ENCODE data around the gene BCL7C.

BCL7C gene

GRCh38 chr16:30844346-30844670 lies 49.6 kb downstream of the BCL7C start:
- no peak for TF ChIP-seq EZH2phosphoT487 (IDR thresholded peaks at IDR 0.05; ENCODE audit: borderline replicate concordance, low read length)
- no peak for TF ChIP-seq CTCF (IDR thresholded peaks at IDR 0.05; ENCODE audit: low read depth, low read length, poor library complexity, severe bottlenecking)
- Histone ChIP-seq H3K79me2 (ENCODE audit: control insufficient read depth, low read length) (no peaks in the 10 kb centered on the region), H3F3A (ENCODE audit: control insufficient read depth, insufficient read depth) (no peaks in the 10 kb centered on the region), H3K4me1 (ENCODE audit: control insufficient read depth, low read length) (peaks cover 6% of the 10 kb centered on the region), H3K9me2 (replicated peaks; ENCODE audit: control insufficient read depth, low read length) (no peaks in the 10 kb centered on the region), H3K4me3 (ENCODE audit: low read length) (no peak overlapping the region), H3K36me3 (ENCODE audit: control insufficient read depth, low read length) (no peaks in the 10 kb centered on the region), H3K4me2 (ENCODE audit: low read length) (no peak overlapping the region), H3K9me3 (ENCODE audit: control insufficient read depth, insufficient read depth, low read length) (no peaks in the 10 kb centered on the region), H3K27ac (ENCODE audit: low read depth, low read length) (no peak overlapping the region), H3K27me3 (ENCODE audit: control insufficient read depth, low read length) (0 out of 2 replicates have a peak, but pooled peaks cover 3% of the 10 kb centered on the region), H4K20me1 (ENCODE audit: control insufficient read depth, insufficient read depth, low read depth, low read length) (no peaks in the 10 kb centered on the region)

DNA sequence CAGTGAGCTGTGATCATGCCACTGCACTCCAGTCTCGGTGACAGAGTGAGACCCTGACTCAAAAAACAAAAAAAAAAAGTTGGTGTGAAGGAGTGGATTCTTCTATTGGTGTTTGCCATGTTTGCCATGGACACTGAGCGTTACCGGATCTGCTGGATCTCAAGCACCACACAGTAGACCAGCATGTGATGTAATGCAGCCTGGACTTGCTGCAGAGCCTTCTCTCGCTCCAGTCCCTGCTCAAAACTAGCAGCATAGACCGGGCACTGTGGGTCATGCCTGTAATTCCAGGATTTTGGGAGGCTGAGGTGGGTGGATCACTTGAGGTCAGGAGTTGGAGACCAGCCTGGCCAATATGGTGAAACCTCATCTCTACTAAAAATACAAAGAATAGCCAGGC lies 50.4 kb downstream of the BCL7C start:
- Histone ChIP-seq H3F3A (ENCODE audit: control insufficient read depth, insufficient read depth) (no peaks in the 10 kb centered on the region), H3K4me2 (ENCODE audit: low read length) (no peak overlapping the region), H3K79me2 (ENCODE audit: control insufficient read depth, low read length) (no peaks in the 10 kb centered on the region), H3K36me3 (ENCODE audit: control insufficient read depth, low read length) (no peaks in the 10 kb centered on the region), H3K4me1 (ENCODE audit: control insufficient read depth, low read length) (peaks cover 6% of the 10 kb centered on the region), H3K27ac (ENCODE audit: low read depth, low read length) (no peak overlapping the region), H3K9me2 (replicated peaks; ENCODE audit: control insufficient read depth, low read length) (no peaks in the 10 kb centered on the region), H3K27me3 (ENCODE audit: control insufficient read depth, low read length) (0 out of 2 replicates have a peak, but pooled peaks cover 3% of the 10 kb centered on the region), H3K4me3 (ENCODE audit: low read length) (no peak overlapping the region), H3K9me3 (ENCODE audit: control insufficient read depth, insufficient read depth, low read length) (no peaks in the 10 kb centered on the region), H4K20me1 (ENCODE audit: control insufficient read depth, insufficient read depth, low read depth, low read length) (no peaks in the 10 kb centered on the region)
- TF ChIP-seq EZH2phosphoT487 (IDR thresholded peaks at IDR 0.05; ENCODE audit: borderline replicate concordance, low read length) (no peak), CTCF (IDR thresholded peaks at IDR 0.05; ENCODE audit: low read depth, low read length, poor library complexity, severe bottlenecking) (no peak)

DNA sequence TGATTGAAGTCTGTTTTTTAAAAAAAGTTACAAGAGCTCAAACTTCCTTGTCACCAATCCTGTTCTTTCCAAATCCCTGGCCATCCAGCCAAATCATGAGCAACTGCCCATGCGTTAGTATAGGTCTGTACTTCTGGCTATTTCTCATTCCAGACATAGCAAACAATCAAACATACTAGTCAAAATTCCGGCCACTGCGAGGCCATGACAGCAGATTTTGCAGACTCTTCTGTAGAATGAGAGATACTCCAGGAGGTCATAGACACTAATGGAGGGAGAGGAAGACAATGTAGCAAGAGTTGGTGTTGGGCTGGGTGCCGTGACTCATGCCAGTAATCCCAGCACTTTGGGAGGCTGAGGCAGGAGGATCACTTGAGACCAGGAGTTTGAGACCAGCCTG lies 50.9 kb downstream of the BCL7C start:
- no peak overlapping the region for H3K4me2 ChIP-seq (ENCODE audit: low read length)
- no peak overlapping the region for H3K4me3 ChIP-seq (ENCODE audit: low read length)
- no peaks in the 10 kb centered on the region for H3F3A ChIP-seq (ENCODE audit: control insufficient read depth, insufficient read depth)
- H3K9me2 ChIP-seq (replicated peaks; ENCODE audit: control insufficient read depth, low read length): no peaks in the 10 kb centered on the region
- no peaks in the 10 kb centered on the region for H3K36me3 ChIP-seq (ENCODE audit: control insufficient read depth, low read length)
- 0 out of 2 replicates have a peak, but pooled peaks cover 3% of the 10 kb centered on the region for H3K27me3 ChIP-seq (ENCODE audit: control insufficient read depth, low read length)
- TF ChIP-seq CTCF (IDR thresholded peaks at IDR 0.05; ENCODE audit: low read depth, low read length, poor library complexity, severe bottlenecking): no peak
- no peak for TF ChIP-seq EZH2phosphoT487 (IDR thresholded peaks at IDR 0.05; ENCODE audit: borderline replicate concordance, low read length)
- H3K9me3 ChIP-seq (ENCODE audit: control insufficient read depth, insufficient read depth, low read length): no peaks in the 10 kb centered on the region
- H3K79me2 ChIP-seq (ENCODE audit: control insufficient read depth, low read length): no peaks in the 10 kb centered on the region
- H3K27ac ChIP-seq (ENCODE audit: low read depth, low read length): no peak overlapping the region
- no peaks in the 10 kb centered on the region for H4K20me1 ChIP-seq (ENCODE audit: control insufficient read depth, insufficient read depth, low read depth, low read length)
- peaks cover 6% of the 10 kb centered on the region for H3K4me1 ChIP-seq (ENCODE audit: control insufficient read depth, low read length)

DNA sequence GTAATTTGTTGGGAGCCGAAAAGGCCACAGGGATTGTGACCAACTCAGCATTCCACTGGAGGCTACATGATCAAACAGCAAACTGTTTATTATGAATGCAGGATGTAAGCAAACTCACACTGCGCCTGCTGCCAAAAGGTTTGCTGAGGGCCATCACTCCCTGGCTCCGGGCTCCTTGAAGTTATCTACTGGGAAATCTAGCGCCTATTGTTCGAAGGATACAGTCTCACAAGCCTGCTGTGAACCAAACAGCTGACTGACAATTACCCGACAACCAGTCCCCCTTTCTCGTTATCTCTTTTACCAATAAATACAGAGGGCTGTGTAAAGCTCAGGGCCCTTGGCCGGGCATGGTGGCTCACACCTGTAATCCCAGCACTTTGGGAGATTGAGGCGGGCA lies 52.5 kb downstream of the BCL7C start:
- Histone ChIP-seq H3K9me2 (replicated peaks; ENCODE audit: control insufficient read depth, low read length) (no peaks in the 10 kb centered on the region), H3K4me1 (ENCODE audit: control insufficient read depth, low read length) (peaks cover 6% of the 10 kb centered on the region), H3F3A (ENCODE audit: control insufficient read depth, insufficient read depth) (no peaks in the 10 kb centered on the region), H3K4me2 (ENCODE audit: low read length) (no peak overlapping the region), H3K27ac (ENCODE audit: low read depth, low read length) (no peak overlapping the region), H3K36me3 (ENCODE audit: control insufficient read depth, low read length) (no peaks in the 10 kb centered on the region), H3K27me3 (ENCODE audit: control insufficient read depth, low read length) (0 out of 2 replicates have a peak, but pooled peaks cover 3% of the 10 kb centered on the region), H3K9me3 (ENCODE audit: control insufficient read depth, insufficient read depth, low read length) (no peaks in the 10 kb centered on the region), H3K4me3 (ENCODE audit: low read length) (no peak overlapping the region), H3K79me2 (ENCODE audit: control insufficient read depth, low read length) (no peaks in the 10 kb centered on the region), H4K20me1 (ENCODE audit: control insufficient read depth, insufficient read depth, low read depth, low read length) (no peaks in the 10 kb centered on the region)
- no peak for TF ChIP-seq CTCF (IDR thresholded peaks at IDR 0.05; ENCODE audit: low read depth, low read length, poor library complexity, severe bottlenecking)
